Heart left ventricle (tissue), 13 donors: ENCODE data around the gene PLEKHA6.

Experiments
- CTCF ChIP-seq, 12 donors: fragments of 200-600 bp; sonication (generic) in 4 of 12; IDR thresholded peaks; one replicate each; pipeline versions ENCODE4 v1.5.0 to v1.8.0; 2018 to 2022; ENCODE audit warnings: antibody characterized with exemption in 12 of 12, mild to moderate bottlenecking in 5 of 12
- POLR2A ChIP-seq, 2 donors: fragments of 450-650 bp; IDR thresholded peaks; one replicate each; pipeline ENCODE4 v1.6.1; 2017; ENCODE audit warnings: antibody characterized with exemption in 2 of 2, mild to moderate bottlenecking in 2 of 2, moderate library complexity in 2 of 2
- donor health status: ischemic (EF 13 %, LVEDD 7.1; RV severe dilation, severe dysfunction).
- donor health status: DM: no; HTN: yes; CAD: no.
- donor health status: DM: no; HTN: no; CAD: no.
- donor health status: ischemic (EF 25% LVEDD 6.9; RV normal size, moderate dysfunction).
- donor health status: ischemic (EF 25% LVEDD 5.7; RV mildly dilated, moderate dysfunction).
- donor health status: ischemic (EF 35%, LVEDD 5.7; RV mildly dilated, moderate dysfunction).
- donor health status: nonischemic (EF 11% LVEDD 7.7; RV severe dilation, severe dysfunction).
- donor health status: DM: yes; HTN: yes; CAD: no.
- donor health status: PGD.
- donor health status: ischemic (EF 29% LVEDD 5.4; RV normal size, mild dysfunction).
- donor health status: nonischemic (EF 23%, LVEDD 6.1; RV moderate dilation, normal function).

GRCh38 chr1:204201348-204202040, 158.2 kb downstream of the PLEKHA6 start:
- TF ChIP-seq CTCF (IDR thresholded peaks at IDR 0.05) = no peak
- no peak for TF ChIP-seq POLR2A (IDR thresholded peaks at IDR 0.05)
